ENCODE measurements around the gene EIF5. TPM values are rescaled to one million over a fixed set of nuclear protein-coding genes. Genes with fewer than 3 reads are reported as not detected.

EIF5 gene
- total RNA-seq, 1 experiment from 2014 or later: 356 TPM

DNA sequence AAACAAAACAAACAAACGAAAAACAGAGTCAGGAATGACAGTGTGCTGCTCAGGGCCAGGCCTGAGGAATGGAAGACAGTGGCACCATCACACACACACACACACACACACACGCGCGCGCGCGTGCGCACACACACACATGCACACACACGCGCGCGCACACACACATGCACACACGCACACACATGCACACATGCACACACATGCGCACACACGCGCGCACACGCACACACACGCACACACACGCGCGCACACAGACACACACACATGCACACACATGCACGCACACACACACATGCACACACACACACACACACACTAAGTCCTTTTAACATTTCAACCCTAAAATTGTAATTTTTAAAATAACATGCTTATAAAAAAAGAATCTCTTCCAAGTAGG, 38.0 kb downstream of the EIF5 start:
- DNase-seq: no peak
- H4K20me1 ChIP-seq (ENCODE audit: control insufficient read depth, insufficient read depth, insufficient read length): no peaks in the 10 kb centered on the region
- no peak overlapping the region for H2BK20ac ChIP-seq (ENCODE audit: low read depth, low read length, poor library complexity, severe bottlenecking)
- no peak overlapping the region for H4K5ac ChIP-seq (ENCODE audit: insufficient read length, low read depth, low read length)
- Mint-ChIP-seq H3K27me3 (ENCODE audit: low read depth) (peaks cover 2% of the 10 kb centered on the region; the same call in 1 of the 2 replicates), H3K36me3 (ENCODE audit: insufficient read depth in 1 of 3, low read depth in 3 of 3) (no peaks in the 10 kb centered on the region), H3K4me3 (no peak overlapping the region), H3K9me3 (peaks cover 0 to 7% of the 10 kb centered on the region in 2 experiments; a peak in 2 of 5 replicates), H3K27ac (peak overlapping the region in 1 of 3 experiments; percentile 69; a peak in 1 of 7 replicates), H3K4me1 (peaks cover 9 to 14% of the 10 kb centered on the region in 2 experiments)
- no peak for TF ChIP-seq CTCF (conservative IDR thresholded peaks at IDR 0.05)
- H2BK12ac ChIP-seq (ENCODE audit: insufficient read length, low read depth, low read length): no peak overlapping the region
- no peak overlapping the region for H4K8ac ChIP-seq (replicated peaks; ENCODE audit: insufficient read length, low read depth, low read length)
- no peak overlapping the region for H2AK5ac ChIP-seq (ENCODE audit: insufficient read length, low read length)
- H2BK5ac ChIP-seq (ENCODE audit: insufficient read length, low read length): no peak overlapping the region
- H3K18ac ChIP-seq (ENCODE audit: insufficient read length, low read depth, low read length): no peak overlapping the region
- no peak overlapping the region for H2BK15ac ChIP-seq (ENCODE audit: low read depth, low read length)
- H3K9ac ChIP-seq (ENCODE audit: extremely low read depth, insufficient read length, low read length): no peak overlapping the region
- H3K79me2 ChIP-seq (ENCODE audit: insufficient read depth, low read length): no peaks in the 10 kb centered on the region
- no peak overlapping the region for H3K4ac ChIP-seq (ENCODE audit: low read depth, low read length)
- H4K91ac ChIP-seq (ENCODE audit: insufficient read length, low read depth, low read length): no peak overlapping the region
- no peaks in the 10 kb centered on the region for H3K9me3 ChIP-seq (ENCODE audit: control insufficient read depth, low read depth, low read length)
- H3K27ac ChIP-seq (ENCODE audit: insufficient read length, low read depth, low read length): no peak overlapping the region
- H2BK120ac ChIP-seq (ENCODE audit: low read depth, low read length, poor library complexity, severe bottlenecking): no peak overlapping the region
- H3K4me1 ChIP-seq (ENCODE audit: insufficient read depth, low read length): no peaks in the 10 kb centered on the region; the same call in 1 of the 2 replicates
- no peaks in the 10 kb centered on the region for H3K79me1 ChIP-seq (ENCODE audit: insufficient read depth, low read depth, low read length, poor library complexity, severe bottlenecking)
- no peaks in the 10 kb centered on the region for H3K27me3 ChIP-seq (ENCODE audit: insufficient read depth, low read length)
- no CpG with 5 or more reads among the region's 23 CpGs for WGBS (ENCODE audit: extremely low coverage, insufficient read length, low lambda C conversion rate)
- H3K23ac ChIP-seq (ENCODE audit: insufficient read length, low read depth, low read length): no peak overlapping the region
- no peak overlapping the region for H3K4me2 ChIP-seq (ENCODE audit: insufficient read depth, insufficient read length, low read length)
- H3T11ph ChIP-seq (ENCODE audit: low read length): no peak overlapping the region
- H3K56ac ChIP-seq (ENCODE audit: insufficient read length, low read depth, low read length): no peak overlapping the region
- no peaks in the 10 kb centered on the region for H3K23me2 ChIP-seq (ENCODE audit: insufficient read length, low read depth, low read length, poor library complexity, severe bottlenecking)
- H2AFZ ChIP-seq (ENCODE audit: low read length): no peak overlapping the region
- H3K14ac ChIP-seq (ENCODE audit: insufficient read depth, low read length): no peak overlapping the region

Data from H9 (cell line).